T-helper 17 cell (primary cell): ENCODE measurements around the gene UCN. TPM values are rescaled to one million over a fixed set of nuclear protein-coding genes. Genes with fewer than 3 reads are reported as not detected.
A peak's percentile ranks its signal among the peaks of the same experiment; 100 is the strongest.
"Not testable (repeated sequence)": the region's sequence is repeated elsewhere in the genome, so short reads cannot be mapped to it uniquely, and the experiment has no call there.

Source experiments
- ATAC-seq: fragments of 150-1000 bp; cut with Tn5 transposase; 2 replicates; pipeline ENCODE4 v1.10.0; 2021; ENCODE audit warnings: mild to moderate bottlenecking, moderate library complexity
- DNase-seq, 3 donors: peaks; one replicate each; pipeline versions ENCODE4 v3.0.0 to v3.0.0-alpha.2; 2020 to 2021
- H3K9me3 ChIP-seq: one replicate; pipeline ENCODE4 v1.7.0; 2013; ENCODE audit warnings: low read length, mild to moderate bottlenecking; ENCODE audit not compliant: control insufficient read depth, poor library complexity, severe bottlenecking
- H3K27ac Mint-ChIP-seq: one replicate; pipeline ENCODE4 v1.8.0; 2022; ENCODE audit warnings: mild to moderate bottlenecking, moderate library complexity, mixed read lengths
- H3K27me3 Mint-ChIP-seq: one replicate; pipeline ENCODE4 v1.8.0; 2022; ENCODE audit warnings: mixed read lengths
- H3K36me3 Mint-ChIP-seq: one replicate; pipeline ENCODE4 v1.8.0; 2022; ENCODE audit warnings: low read depth, mixed read lengths
- H3K4me1 Mint-ChIP-seq: one replicate; pipeline ENCODE4 v1.8.0; 2022; ENCODE audit warnings: mild to moderate bottlenecking, mixed read lengths
- H3K4me3 Mint-ChIP-seq: one replicate; pipeline ENCODE4 v1.8.0; 2022; ENCODE audit warnings: mild to moderate bottlenecking, moderate library complexity, mixed read lengths
- total RNA-seq, 4 donors: library from RNA in 2 of 4; stranded (reverse) in 2 of 4; gene quantifications; one replicate each; pipeline ENCODE4 v1.2.3 and lab custom pipeline; 2022 to 2026

Gene UCN, protein sequence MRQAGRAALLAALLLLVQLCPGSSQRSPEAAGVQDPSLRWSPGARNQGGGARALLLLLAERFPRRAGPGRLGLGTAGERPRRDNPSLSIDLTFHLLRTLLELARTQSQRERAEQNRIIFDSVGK
- 1 to 10 TPM; 1.5 to 1.6 TPM for total RNA-seq
- 0.98 to 1.0 reads per million in 2 donors for total RNA-seq (lab: John Stamatoyannopoulos, UW)

DNA sequence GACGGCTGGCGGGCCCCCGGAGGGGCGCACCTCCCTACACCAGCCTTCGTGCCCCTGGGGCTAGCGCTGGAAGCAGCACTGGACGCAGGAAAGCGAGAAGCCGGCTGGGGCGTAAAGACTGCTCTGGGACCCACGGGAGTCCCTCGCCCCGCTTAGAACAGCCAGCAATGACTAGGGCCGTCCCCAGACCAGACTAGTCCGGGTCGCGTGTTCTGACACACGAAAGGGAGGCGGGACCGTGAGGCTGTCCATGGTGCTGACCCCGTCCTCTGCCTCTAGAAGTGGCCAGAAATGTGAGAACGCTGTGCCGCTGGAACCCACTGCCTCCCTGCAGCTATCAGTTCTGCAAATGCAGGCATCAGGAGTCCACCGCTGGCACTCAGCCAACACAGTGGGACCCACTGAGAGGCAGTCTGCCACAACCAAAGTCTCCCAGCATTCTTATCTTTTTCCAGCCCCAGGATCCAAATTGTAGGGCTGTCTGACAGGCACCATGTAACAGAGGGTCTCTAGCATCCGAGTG is at the start of gene UCN:
Gene UCN, minus strand, starts transcription at position 87 of the 523 bp plus-strand sequence. CDS start 550 bp downstream, outside the sequence.
- H3K4me3 Mint-ChIP-seq, result peak within 1 kb of the TSS; percentile 12
- H3K36me3 Mint-ChIP-seq, result peaks cover 7% of the 10 kb centered on the region
- DNase-seq, result no peak
- peaks cover 19% of the 10 kb centered on the region for H3K27me3 Mint-ChIP-seq
- H3K27ac Mint-ChIP-seq, result no peak within 1 kb of the TSS
- H3K9me3 ChIP-seq, result no peaks in the 10 kb centered on the region
- ATAC-seq, result no peak
- H3K4me1 Mint-ChIP-seq, result no peaks in the 10 kb centered on the region

DNA sequence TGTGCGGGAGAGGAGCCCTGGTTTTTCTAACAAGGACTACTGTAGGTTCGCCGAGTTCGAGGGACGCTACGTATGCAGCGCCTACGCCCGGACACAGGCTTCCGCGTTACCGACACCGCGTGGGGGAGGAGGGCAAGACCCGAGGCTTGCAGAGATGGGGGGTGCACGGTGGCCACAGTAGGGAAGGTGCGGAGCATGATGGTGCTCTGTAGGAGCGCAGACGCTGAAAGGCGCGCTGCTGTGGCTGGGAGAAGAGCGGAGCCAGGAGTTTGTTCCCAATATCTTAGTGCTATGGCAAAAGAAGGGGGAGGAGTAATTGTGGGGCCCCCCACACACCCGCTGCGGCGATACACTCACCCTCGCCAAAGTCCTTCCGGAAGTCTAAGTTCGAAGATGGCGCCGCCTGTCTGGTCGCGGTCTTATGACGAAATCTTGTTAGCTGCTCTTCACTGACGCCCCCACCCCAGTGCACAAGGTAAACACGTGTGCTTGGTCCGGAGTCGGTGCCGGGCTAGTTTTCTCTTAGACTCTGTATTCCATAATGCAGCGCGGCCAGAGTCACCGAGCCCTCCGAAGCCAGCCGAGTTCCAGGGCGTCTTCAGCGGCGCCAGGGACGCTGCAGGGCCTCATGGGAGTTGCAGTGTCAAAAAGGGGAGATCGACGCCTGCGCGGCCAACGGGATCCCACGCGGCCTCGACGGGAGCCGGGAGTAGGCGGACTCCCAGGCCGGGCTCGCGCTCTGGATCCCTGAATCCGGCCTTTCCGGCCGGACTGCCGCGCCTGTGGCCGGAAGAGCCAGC is 48.3 kb upstream of the UCN start, which contains the start of gene GTF3C2:
Gene GTF3C2, minus strand, starts transcription at position 383 of the 800 bp plus-strand sequence. CDS start 13,210 bp downstream, outside the sequence.
- DNase-seq (peak; percentile 79 to 84 (median 80)), ATAC-seq (peak; percentile 85)
- no peaks in the 10 kb centered on the region for H3K9me3 ChIP-seq
- Mint-ChIP-seq H3K36me3 (peaks cover 4% of the 10 kb centered on the region), H3K27ac (peak within 1 kb of the TSS; percentile 100), H3K4me3 (peak within 1 kb of the TSS; percentile 99), H3K27me3 (no peaks in the 10 kb centered on the region), H3K4me1 (peaks cover 31% of the 10 kb centered on the region)

DNA sequence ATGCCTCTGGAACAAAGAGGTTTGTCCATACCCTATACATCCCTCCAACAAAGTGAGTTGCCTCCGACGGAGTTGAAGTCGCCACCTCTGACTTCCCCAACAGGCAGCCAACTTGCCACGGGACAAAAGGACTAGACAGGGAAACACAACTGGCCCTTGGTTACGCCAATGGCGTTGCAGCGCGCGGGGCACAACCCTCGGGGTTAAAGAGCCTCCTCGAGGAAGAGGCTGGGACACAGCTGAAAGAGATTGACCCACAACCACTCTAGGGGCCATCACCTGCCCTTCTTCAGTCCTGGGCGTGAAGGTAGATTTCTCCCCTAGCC is 47.8 kb upstream of the UCN start:
- Mint-ChIP-seq H3K4me1 (peaks cover 34% of the 10 kb centered on the region), H3K27ac (peak overlapping the region; percentile 100), H3K4me3 (peak overlapping the region; percentile 99), H3K36me3 (peaks cover 4% of the 10 kb centered on the region), H3K27me3 (no peaks in the 10 kb centered on the region)
- H3K9me3 ChIP-seq, result no peaks in the 10 kb centered on the region
- ATAC-seq, result peak; percentile 22
- DNase-seq, result peak; percentile 26 to 37 (median 34)

DNA sequence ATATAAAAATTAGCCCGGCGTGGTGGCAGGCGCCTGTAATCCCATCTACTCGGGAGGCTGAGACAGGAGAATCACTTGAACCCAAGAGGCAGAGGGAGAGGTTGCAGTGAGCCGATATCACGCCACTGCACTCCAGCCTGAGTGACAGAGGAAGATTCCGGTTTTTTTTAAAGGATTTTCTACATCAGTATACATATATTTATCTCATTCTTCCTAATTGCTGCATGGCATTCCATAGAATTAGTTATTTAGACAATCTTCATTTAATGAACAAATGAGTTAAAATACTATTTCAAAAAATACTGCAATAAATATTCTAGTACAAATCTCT is 46.3 kb upstream of the UCN start:
- Mint-ChIP-seq H3K36me3 (peaks cover 4% of the 10 kb centered on the region), H3K27ac (peak overlapping the region; percentile 100), H3K27me3 (no peaks in the 10 kb centered on the region), H3K4me1 (peaks cover 37% of the 10 kb centered on the region), H3K4me3 (no peak overlapping the region)
- H3K9me3 ChIP-seq, result no peaks in the 10 kb centered on the region
- DNase-seq (no peak), ATAC-seq (no peak)

DNA sequence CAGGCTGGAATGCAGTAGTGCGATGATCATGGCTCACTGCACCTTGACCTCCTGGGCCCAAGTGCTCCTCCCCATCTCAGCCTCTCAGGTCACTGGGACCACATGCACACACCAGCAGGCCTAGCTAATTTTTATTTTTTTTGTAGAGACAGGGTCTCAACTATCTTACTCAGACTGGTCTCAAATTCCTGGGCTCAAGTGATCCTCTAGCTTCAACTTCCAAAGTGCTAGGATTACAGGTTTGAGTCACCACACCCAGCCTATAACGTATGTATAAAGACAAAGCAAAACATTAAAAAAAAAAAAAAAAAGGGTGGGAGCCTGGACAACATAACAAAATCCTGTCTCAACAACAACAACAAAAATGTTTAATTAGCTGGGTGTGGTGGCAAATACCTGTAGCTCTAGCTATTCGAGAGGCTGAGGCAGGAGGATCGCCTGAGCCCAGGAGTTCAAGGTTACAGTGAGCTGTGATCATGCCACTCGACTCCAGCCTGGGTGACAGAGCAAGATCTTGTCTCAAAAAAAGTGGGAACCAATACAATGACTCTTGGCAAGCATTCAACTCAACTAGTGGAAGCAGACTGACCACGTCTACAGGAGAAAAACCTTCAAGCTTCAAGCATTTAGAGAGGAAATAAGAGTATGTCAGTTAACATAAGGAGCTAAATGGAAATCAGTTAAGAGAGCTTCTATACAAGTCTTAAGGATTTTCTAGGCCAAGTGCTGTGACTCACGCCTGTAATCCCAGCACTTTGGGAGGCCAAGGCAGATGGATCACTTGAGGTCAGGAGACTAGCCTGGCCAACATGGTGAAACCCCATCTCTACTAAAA is 45.7 kb upstream of the UCN start:
- Mint-ChIP-seq H3K36me3 (peaks cover 4% of the 10 kb centered on the region), H3K4me1 (peaks cover 39% of the 10 kb centered on the region), H3K4me3 (no peak overlapping the region), H3K27me3 (no peaks in the 10 kb centered on the region), H3K27ac (peak overlapping the region; percentile 100)
- no peaks in the 10 kb centered on the region for H3K9me3 ChIP-seq
- no peak for ATAC-seq
- no peak for DNase-seq

DNA sequence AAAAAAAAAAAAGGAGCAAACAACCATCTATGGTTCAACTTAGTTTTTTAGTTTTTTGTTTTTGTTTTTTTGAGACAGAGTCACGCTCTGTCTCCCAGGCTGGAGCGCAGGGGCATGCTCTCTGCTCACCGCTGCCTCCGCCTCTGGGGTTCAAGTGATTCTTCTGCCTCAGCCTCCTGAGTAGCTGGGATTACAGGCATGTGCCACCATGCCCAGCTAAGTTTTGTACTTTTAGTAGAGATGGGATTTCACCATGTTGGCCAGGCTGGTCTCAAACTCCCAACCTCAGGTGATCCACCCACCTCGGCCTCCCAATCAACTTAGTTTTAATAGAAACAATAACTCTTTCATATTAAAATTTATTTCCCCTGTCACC is 45.1 kb upstream of the UCN start:
- DNase-seq, H3K4me3 Mint-ChIP-seq, ATAC-seq, H3K36me3 Mint-ChIP-seq, H3K9me3 ChIP-seq, H3K27me3 Mint-ChIP-seq: not testable (repeated sequence)
- Mint-ChIP-seq H3K4me1 (peaks cover 39% of the 10 kb centered on the region), H3K27ac (peak overlapping the region; percentile 100)

DNA sequence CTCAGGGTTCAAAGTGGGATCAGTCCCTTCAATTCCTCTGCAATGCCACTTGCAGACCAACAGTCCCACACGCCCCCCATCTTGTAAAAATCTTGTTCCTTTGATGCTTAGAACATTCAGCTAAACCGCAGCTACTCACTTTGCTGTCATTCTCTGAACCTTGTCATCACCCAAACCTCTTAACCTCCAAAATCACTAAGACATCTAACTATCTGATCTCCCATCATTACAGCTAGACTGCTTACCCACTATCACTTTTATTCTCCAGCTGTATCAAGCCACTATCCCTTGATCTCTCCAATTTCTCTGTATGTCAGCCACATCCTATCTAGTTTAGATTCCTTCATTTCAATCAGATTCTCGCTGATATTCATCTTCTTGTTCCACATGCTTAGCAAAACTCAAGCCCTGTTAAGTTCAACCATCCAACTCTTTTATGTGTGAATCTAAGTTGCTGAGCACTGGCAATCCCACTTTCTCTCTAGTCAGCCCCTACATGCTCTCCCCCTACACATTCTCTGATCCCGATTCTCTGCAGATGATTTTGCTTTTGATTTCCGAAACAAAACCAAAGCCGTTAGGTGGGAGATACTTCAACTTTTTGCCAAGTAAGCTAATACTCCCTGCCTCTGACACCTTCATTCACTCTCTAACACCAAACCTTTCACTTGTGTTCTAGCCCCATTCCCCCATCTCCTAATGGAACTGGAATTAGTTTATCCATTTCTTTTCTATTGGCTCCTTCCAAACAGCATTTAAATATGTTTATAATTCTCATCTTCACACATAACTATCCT is 43.8 kb upstream of the UCN start:
- peaks cover 4% of the 10 kb centered on the region for H3K36me3 Mint-ChIP-seq
- no peaks in the 10 kb centered on the region for H3K27me3 Mint-ChIP-seq
- peak overlapping the region; percentile 15 for H3K4me3 Mint-ChIP-seq
- H3K4me1 Mint-ChIP-seq, result peaks cover 41% of the 10 kb centered on the region
- no peak for DNase-seq
- peak overlapping the region; percentile 93 for H3K27ac Mint-ChIP-seq
- H3K9me3 ChIP-seq, result no peaks in the 10 kb centered on the region
- no peak for ATAC-seq

DNA sequence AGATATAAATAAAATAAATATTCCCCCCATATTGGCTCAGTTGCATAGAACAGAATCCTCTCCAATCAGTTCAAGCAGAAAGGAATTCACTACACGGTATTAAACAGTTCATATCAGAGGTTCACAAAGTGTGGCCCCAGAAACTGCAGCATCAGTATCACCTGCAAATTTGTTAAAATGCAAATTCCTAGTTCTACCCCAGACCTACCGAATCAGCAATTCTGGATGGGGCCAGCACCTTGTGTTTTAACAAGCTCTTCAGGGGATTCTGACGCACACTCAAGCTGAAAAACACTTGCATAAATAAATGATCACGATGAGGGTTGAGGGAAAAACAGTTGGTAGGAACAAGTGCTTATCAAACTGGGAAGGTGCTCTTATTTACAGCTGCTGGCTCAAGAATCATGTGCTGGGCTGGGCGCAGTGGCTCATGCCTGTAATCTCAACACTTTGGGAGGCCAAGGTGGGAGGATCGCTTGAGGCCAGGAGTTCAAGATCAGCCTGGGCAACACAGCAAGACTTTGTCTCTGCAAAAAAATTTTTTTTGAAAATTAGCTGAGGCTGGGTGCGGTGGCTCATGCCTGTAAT is 42.0 kb upstream of the UCN start:
- H3K27ac Mint-ChIP-seq, result no peak overlapping the region

DNA sequence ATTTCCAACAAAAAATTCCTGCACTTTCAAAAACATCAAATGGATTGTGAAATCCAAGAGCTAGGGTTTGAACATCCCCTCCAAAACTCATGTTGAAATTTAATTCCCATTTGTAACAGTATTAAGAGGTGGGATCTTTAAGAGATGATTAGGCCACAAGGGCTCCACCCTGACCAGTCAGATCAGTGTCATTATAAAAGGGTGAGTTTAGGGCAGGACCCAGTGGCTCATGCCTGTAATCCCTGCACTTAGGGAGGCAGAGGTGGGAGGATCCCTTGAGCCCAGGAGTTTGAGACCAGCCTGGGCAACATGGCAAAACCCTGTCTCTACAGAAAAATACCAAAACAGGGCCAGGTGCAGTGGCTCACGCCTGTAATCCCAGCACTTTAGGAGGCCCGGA is 39.4 kb upstream of the UCN start:
- DNase-seq (no peak), ATAC-seq (no peak)
- H3K9me3 ChIP-seq, result no peaks in the 10 kb centered on the region
- peaks cover 31% of the 10 kb centered on the region for H3K4me1 Mint-ChIP-seq
- peak overlapping the region; percentile 51 for H3K27ac Mint-ChIP-seq
- no peak overlapping the region for H3K4me3 Mint-ChIP-seq
- H3K36me3 Mint-ChIP-seq, result peaks cover 4% of the 10 kb centered on the region
- no peaks in the 10 kb centered on the region for H3K27me3 Mint-ChIP-seq

More for the DNA sequence above, 42.0 kb upstream of the UCN start:
- DNase-seq, result no peak
- Mint-ChIP-seq H3K27me3 (no peaks in the 10 kb centered on the region), H3K4me1 (peaks cover 30% of the 10 kb centered on the region), H3K4me3 (no peak overlapping the region), H3K36me3 (peaks cover 4% of the 10 kb centered on the region)
- no peak for ATAC-seq
- H3K9me3 ChIP-seq, result no peaks in the 10 kb centered on the region

DNA sequence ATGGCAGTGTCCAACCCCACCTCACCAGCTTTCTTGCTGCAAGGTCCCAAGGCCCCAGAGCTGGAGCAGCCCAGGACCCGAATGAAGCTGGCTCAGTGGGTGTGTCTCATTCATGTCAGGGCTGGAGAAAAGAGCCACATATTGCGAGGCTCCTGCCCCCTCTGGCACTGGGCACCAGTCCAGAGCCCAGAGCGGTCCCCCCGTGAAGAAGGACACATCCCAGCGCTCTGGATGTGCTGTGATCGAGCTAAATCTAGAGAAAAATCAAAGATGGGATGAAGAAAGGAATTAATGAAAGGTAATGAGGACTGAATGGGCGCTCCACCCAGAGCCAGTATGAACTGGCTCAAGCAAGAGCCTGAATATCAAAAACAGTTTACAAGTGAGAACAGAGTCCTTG is 27.9 kb upstream of the UCN start:
- Mint-ChIP-seq H3K4me3 (no peak overlapping the region), H3K27me3 (no peaks in the 10 kb centered on the region), H3K27ac (no peak overlapping the region), H3K4me1 (peaks cover 4% of the 10 kb centered on the region), H3K36me3 (peaks cover 14% of the 10 kb centered on the region)
- no peak for ATAC-seq
- DNase-seq, result no peak
- H3K9me3 ChIP-seq, result no peaks in the 10 kb centered on the region

DNA sequence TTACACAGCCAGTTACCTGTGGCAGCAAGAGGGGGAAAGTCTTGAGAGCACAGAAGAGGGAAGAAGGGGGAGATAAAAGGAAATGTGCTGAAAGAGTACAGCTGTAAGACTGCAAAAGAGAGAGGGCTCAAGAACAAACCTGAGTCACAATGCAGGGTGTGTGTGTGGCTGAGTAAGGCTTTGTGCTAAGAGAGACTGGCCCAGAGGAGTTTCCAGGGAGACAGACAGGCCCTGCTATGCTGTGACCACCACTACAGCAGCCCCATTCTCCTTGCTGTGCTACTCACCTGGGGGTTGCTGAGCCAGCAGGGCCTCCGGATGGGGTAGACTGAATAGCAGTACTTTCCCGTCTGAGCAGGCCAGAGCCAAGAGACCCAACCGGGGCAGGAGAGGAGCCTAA is 27.1 kb upstream of the UCN start:
- Mint-ChIP-seq H3K36me3 (peaks cover 14% of the 10 kb centered on the region), H3K27me3 (no peaks in the 10 kb centered on the region), H3K27ac (no peak overlapping the region), H3K4me3 (no peak overlapping the region), H3K4me1 (peaks cover 2% of the 10 kb centered on the region)
- DNase-seq (no peak), ATAC-seq (no peak)
- no peaks in the 10 kb centered on the region for H3K9me3 ChIP-seq

DNA sequence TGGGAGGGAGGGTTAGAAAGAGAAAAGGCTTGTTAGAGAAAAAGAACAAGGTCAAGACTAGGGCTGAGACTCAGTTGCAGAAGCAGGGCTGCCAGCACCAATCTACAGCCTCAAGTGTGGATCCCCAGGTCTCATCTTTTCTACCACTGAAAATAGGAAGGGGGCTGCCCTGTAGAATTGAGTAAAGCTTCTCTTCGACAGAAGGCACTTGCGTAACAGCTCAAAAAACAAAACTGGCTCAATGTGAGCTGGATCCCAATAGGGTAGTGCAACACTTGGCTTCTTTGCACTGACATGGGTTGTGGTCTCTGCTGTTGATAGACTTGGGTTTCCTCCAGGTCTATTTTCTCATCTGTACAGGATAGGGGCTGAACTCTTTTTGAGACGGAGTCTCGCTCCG is 16.5 kb upstream of the UCN start:
- DNase-seq (no peak), ATAC-seq (no peak)
- H3K9me3 ChIP-seq, result no peaks in the 10 kb centered on the region
- peaks cover 20% of the 10 kb centered on the region for H3K4me1 Mint-ChIP-seq
- H3K4me3 Mint-ChIP-seq, result no peak overlapping the region
- peak overlapping the region; percentile 99 for H3K27ac Mint-ChIP-seq
- H3K27me3 Mint-ChIP-seq, result no peaks in the 10 kb centered on the region
- peaks cover 14% of the 10 kb centered on the region for H3K36me3 Mint-ChIP-seq
